ENCODE data around the gene RCSD1.

- TF ChIP-seq CTCF (IDR thresholded peaks at IDR 0.05; ENCODE audit: low read depth, low read length): peak; percentile 44
- no peak for TF ChIP-seq POLR2A (IDR thresholded peaks at IDR 0.05; ENCODE audit: extremely low read depth, insufficient read length)
- TF ChIP-seq MAX (IDR thresholded peaks at IDR 0.05; ENCODE audit: low read depth, low read length): peak; percentile 26; the same call in 1 of the 2 replicates
- TF ChIP-seq MYC (IDR thresholded peaks at IDR 0.05; ENCODE audit: low read depth, low read length): 0 out of 2 replicates have a peak, but pooled peaks have one; percentile 30
Measured at GRCh38 chr1:167599957-167600581, 30.0 kb upstream of the RCSD1 start.

Measured in NB4 (cell line).